ENCODE data around the gene TSR1. TPM values are rescaled to one million over a fixed set of nuclear protein-coding genes. Genes with fewer than 3 reads are reported as not detected.

Gene TSR1
- total RNA-seq, 1 experiment from 2014 or later, result 44.7 TPM

DNA sequence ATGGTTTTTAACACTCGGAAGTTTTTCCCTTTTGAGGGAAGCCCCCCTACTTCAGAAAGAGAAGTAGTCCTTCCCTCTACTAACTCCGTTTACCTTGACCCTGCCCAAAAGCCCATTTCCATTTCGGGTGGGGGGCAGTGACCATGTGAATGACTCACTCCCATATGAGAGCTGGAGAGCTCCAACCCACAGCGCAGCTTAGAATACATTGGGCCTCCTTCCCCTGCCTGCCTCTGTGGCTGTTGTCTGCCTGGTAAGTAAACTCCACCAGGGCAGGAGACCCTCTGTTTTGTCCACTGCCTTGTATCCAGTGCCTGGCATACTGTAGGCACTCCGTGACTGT, 2.0 kb upstream of the TSR1 start:
- TF ChIP-seq, protein P1, sequence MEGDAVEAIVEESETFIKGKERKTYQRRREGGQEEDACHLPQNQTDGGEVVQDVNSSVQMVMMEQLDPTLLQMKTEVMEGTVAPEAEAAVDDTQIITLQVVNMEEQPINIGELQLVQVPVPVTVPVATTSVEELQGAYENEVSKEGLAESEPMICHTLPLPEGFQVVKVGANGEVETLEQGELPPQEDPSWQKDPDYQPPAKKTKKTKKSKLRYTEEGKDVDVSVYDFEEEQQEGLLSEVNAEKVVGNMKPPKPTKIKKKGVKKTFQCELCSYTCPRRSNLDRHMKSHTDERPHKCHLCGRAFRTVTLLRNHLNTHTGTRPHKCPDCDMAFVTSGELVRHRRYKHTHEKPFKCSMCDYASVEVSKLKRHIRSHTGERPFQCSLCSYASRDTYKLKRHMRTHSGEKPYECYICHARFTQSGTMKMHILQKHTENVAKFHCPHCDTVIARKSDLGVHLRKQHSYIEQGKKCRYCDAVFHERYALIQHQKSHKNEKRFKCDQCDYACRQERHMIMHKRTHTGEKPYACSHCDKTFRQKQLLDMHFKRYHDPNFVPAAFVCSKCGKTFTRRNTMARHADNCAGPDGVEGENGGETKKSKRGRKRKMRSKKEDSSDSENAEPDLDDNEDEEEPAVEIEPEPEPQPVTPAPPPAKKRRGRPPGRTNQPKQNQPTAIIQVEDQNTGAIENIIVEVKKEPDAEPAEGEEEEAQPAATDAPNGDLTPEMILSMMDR (IDR thresholded peaks at IDR 0.05), result no peak
- no peak for TF ChIP-seq TCF7L2 (IDR thresholded peaks at IDR 0.05; ENCODE audit: low read depth, low read length)
- TF ChIP-seq POLR2AphosphoS5 (IDR thresholded peaks at IDR 0.05; ENCODE audit: low read depth, low read length), result no peak
- Histone ChIP-seq H3K27ac (ENCODE audit: low read length) (peak overlapping the region; percentile 71), H3K4me1 (ENCODE audit: control insufficient read depth, insufficient read depth, low read length) (peaks cover 16% of the 10 kb centered on the region), H3K27me3 (ENCODE audit: control insufficient read depth, insufficient read depth, low read length) (no peaks in the 10 kb centered on the region), H3K36me3 (ENCODE audit: control insufficient read depth, insufficient read depth, low read length) (peaks cover 22% of the 10 kb centered on the region), H3K4me3 (ENCODE audit: low read depth in 2 of 2, low read length in 2 of 2) (peak overlapping the region; percentile 69 to 99), H3K9me3 (ENCODE audit: control insufficient read depth, insufficient read depth, low read depth, low read length) (no peaks in the 10 kb centered on the region)
- no peak for DNase-seq (ENCODE audit: low read depth, low spot score)
- BruUV-seq (replicated peaks), result no TSS peak
- in situ Hi-C loops (cut with HindIII; ENCODE audit: low pct_unique_long_range_greater_than_20kb, low sequenced_read_pairs) (no loop called here), intact Hi-C loops (cut with micrococcal nuclease; ENCODE audit: unreplicated experiment) (no loop called here)
- no peak for ATAC-seq
- ChIA-PET POLR2A (no interaction called here), CTCF (no interaction called here)

DNA sequence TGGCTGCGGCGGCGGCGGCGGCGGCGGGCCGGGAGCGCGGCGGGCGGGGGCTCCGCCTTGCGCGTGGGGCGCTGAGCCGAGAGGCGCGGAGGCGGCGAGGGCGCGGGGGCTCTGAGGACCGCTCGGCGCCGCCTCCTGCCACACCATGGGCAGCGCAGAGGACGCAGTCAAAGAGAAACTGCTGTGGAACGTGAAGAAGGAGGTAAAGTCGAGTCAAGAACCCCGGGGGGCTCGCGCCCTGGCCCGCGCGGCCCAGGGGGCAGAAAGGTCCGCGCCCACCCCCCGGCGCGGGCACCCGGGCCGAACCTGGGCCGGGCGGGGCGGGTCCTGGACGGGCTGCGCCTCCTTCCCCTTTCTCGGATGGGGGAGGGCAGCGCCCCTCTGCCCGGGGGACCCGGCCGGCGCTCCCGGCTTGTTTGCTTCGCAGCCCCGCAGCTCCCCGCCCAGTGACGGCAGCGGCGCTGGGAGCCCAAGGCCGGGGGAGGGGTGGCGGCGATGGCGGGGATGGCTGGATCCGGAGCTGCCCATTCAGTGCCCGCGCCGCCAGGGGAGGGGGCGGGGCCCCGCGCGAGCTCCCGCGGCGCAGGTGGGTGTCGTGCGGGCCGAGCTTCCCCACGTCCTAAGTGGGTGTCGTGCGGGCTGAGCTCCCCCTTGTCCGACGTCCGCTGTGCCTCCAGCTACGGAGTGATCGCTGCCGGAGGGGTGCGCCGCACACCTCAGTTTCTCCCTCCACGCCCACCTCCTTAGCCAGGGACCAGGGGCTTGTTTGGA, 1.5 kb upstream of the TSR1 start:
- Histone ChIP-seq H3K4me1 (ENCODE audit: control insufficient read depth, insufficient read depth, low read length) (peaks cover 16% of the 10 kb centered on the region), H3K27ac (ENCODE audit: low read length) (peak overlapping the region; percentile 71), H3K27me3 (ENCODE audit: control insufficient read depth, insufficient read depth, low read length) (no peaks in the 10 kb centered on the region), H3K9me3 (ENCODE audit: control insufficient read depth, insufficient read depth, low read depth, low read length) (no peaks in the 10 kb centered on the region), H3K36me3 (ENCODE audit: control insufficient read depth, insufficient read depth, low read length) (peaks cover 26% of the 10 kb centered on the region), H3K4me3 (ENCODE audit: low read depth in 2 of 2, low read length in 2 of 2) (peak overlapping the region; percentile 69 to 99)
- POLR2A ChIA-PET, result no interaction called here
- DNase-seq (ENCODE audit: low read depth, low spot score) (no peak), ATAC-seq (peak; percentile 75)
- TF ChIP-seq SIN3A (IDR thresholded peaks at IDR 0.05; ENCODE audit: borderline replicate concordance, insufficient read depth, low read depth, low read length), result peak; percentile 52; the same call in 1 of the 2 replicates
- TF ChIP-seq TCF7L2 (IDR thresholded peaks at IDR 0.05; ENCODE audit: low read depth, low read length), result no peak
- intact Hi-C loops (cut with micrococcal nuclease; ENCODE audit: unreplicated experiment) (no loop called here), in situ Hi-C loops (cut with HindIII; ENCODE audit: low pct_unique_long_range_greater_than_20kb, low sequenced_read_pairs) (no loop called here)
- BruUV-seq (replicated peaks), result no TSS peak
- CTCF ChIA-PET, result no interaction called here

DNA sequence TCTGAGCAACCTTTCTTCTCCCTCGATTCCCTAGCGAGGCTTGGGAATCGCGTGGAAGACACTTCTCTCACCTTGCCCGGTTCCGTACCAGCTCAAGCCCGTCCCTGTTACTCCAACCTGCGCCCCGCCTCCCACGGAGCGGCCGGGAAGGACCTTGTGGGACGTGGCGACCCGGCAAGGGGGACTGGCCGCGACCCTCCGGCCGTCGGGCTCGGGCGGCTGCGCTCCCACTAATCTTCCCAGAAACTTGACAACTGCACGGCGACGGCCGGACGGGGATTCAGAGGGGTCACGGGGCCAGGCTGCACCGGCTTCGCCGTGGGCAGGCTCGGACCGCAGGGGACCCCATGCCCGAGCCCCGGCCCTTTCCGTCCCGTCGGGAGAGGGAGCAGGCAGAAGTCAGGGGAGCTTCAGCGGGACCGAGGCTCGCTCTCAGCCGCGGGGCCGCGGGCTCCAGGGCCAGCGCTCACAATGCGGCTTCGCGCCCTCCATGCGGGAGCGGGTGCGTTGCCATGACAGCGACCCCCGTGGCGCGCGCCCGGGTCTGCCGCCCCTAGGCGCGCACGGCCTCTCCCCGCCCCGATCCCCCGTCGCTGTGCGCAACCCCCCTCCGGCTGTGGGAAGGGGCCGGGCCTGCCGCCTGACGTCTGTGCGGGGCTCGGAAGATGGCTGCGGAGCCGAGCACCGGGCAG, 741 bp upstream of the TSR1 start, which contains the start of gene SGSM2:
SGSM2 (plus strand) TSS at position 650 of the 692 bp plus-strand sequence. CDS start 188 bp downstream, outside the sequence.
- intact Hi-C loops (cut with micrococcal nuclease; ENCODE audit: unreplicated experiment), result no loop called here
- no TSS peak for BruUV-seq (replicated peaks)
- Histone ChIP-seq H3K27me3 (ENCODE audit: control insufficient read depth, insufficient read depth, low read length) (no peaks in the 10 kb centered on the region), H3K9me3 (ENCODE audit: control insufficient read depth, insufficient read depth, low read depth, low read length) (no peaks in the 10 kb centered on the region), H3K27ac (ENCODE audit: low read length) (peak within 1 kb of the TSS; percentile 97), H3K4me3 (ENCODE audit: low read depth in 2 of 2, low read length in 2 of 2) (peak within 1 kb of the TSS; percentile 77 to 99), H3K36me3 (ENCODE audit: control insufficient read depth, insufficient read depth, low read length) (peaks cover 30% of the 10 kb centered on the region), H3K4me1 (ENCODE audit: control insufficient read depth, insufficient read depth, low read length) (peaks cover 16% of the 10 kb centered on the region)
- CTCF ChIA-PET, result no interaction called here
- in situ Hi-C loops (cut with HindIII; ENCODE audit: low pct_unique_long_range_greater_than_20kb, low sequenced_read_pairs), result no loop called here
- TF ChIP-seq TCF7L2 (IDR thresholded peaks at IDR 0.05; ENCODE audit: low read depth, low read length), result no peak
- TF ChIP-seq, protein P1 (IDR thresholded peaks at IDR 0.05), result no peak
- no peak for TF ChIP-seq POLR2AphosphoS5 (IDR thresholded peaks at IDR 0.05; ENCODE audit: low read depth, low read length)
- TF ChIP-seq, protein P2, sequence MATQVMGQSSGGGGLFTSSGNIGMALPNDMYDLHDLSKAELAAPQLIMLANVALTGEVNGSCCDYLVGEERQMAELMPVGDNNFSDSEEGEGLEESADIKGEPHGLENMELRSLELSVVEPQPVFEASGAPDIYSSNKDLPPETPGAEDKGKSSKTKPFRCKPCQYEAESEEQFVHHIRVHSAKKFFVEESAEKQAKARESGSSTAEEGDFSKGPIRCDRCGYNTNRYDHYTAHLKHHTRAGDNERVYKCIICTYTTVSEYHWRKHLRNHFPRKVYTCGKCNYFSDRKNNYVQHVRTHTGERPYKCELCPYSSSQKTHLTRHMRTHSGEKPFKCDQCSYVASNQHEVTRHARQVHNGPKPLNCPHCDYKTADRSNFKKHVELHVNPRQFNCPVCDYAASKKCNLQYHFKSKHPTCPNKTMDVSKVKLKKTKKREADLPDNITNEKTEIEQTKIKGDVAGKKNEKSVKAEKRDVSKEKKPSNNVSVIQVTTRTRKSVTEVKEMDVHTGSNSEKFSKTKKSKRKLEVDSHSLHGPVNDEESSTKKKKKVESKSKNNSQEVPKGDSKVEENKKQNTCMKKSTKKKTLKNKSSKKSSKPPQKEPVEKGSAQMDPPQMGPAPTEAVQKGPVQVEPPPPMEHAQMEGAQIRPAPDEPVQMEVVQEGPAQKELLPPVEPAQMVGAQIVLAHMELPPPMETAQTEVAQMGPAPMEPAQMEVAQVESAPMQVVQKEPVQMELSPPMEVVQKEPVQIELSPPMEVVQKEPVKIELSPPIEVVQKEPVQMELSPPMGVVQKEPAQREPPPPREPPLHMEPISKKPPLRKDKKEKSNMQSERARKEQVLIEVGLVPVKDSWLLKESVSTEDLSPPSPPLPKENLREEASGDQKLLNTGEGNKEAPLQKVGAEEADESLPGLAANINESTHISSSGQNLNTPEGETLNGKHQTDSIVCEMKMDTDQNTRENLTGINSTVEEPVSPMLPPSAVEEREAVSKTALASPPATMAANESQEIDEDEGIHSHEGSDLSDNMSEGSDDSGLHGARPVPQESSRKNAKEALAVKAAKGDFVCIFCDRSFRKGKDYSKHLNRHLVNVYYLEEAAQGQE (IDR thresholded peaks at IDR 0.05; ENCODE audit: insufficient read depth in 1 of 2, low read depth in 2 of 2, low read length in 1 of 2), result no peak
- TF ChIP-seq SIN3A (IDR thresholded peaks at IDR 0.05; ENCODE audit: borderline replicate concordance, insufficient read depth, low read depth, low read length), result no peak
- POLR2A ChIA-PET, result interaction anchor here (0.5 to 0.6 kb wide), 2 partner anchors 23 to 56 kb away, joined by 3 to 4 read pairs; no protein-coding TSS in a partner anchor
- ATAC-seq (peak; percentile 79), DNase-seq (ENCODE audit: low read depth, low spot score) (no peak)
